GM12873 (cell line): Measurements from ENCODE around the gene WWOX.

ENCODE experiments used
- TF ChIP-seq, protein P1 (sequence below): IDR thresholded peaks from 2 replicates; pipeline ENCODE4 v1.5.1; 2012; ENCODE audit warnings: low read depth, mild to moderate bottlenecking, moderate library complexity, low read length, control low read depth; ENCODE audit not compliant: insufficient read depth; ENCODE audit errors: missing control alignments

WWOX gene

GRCh38 chr16:78553268-78554039 is 454.0 kb downstream of the WWOX start:
- TF ChIP-seq, protein P1, sequence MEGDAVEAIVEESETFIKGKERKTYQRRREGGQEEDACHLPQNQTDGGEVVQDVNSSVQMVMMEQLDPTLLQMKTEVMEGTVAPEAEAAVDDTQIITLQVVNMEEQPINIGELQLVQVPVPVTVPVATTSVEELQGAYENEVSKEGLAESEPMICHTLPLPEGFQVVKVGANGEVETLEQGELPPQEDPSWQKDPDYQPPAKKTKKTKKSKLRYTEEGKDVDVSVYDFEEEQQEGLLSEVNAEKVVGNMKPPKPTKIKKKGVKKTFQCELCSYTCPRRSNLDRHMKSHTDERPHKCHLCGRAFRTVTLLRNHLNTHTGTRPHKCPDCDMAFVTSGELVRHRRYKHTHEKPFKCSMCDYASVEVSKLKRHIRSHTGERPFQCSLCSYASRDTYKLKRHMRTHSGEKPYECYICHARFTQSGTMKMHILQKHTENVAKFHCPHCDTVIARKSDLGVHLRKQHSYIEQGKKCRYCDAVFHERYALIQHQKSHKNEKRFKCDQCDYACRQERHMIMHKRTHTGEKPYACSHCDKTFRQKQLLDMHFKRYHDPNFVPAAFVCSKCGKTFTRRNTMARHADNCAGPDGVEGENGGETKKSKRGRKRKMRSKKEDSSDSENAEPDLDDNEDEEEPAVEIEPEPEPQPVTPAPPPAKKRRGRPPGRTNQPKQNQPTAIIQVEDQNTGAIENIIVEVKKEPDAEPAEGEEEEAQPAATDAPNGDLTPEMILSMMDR, result no peak

DNA sequence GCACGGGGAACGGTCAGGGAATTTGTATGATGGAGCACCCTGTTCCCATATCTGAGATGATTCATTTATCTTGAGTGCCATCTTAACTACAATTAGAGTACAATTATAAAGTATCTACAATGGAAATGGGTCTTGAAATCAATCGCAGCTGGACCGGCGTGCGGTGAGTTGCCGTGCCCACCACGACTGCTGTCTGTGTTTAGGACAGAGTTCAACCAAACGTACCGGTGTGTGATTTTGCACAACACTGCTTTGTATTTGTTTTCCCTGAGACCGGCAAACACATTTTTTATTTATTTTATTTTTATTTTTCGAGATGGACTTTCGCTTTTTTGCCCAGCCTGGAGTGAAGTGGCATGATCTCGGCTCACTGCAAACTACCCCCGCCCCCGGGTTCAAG is 457.0 kb downstream of the WWOX start:
- TF ChIP-seq, protein P1, result no peak

DNA sequence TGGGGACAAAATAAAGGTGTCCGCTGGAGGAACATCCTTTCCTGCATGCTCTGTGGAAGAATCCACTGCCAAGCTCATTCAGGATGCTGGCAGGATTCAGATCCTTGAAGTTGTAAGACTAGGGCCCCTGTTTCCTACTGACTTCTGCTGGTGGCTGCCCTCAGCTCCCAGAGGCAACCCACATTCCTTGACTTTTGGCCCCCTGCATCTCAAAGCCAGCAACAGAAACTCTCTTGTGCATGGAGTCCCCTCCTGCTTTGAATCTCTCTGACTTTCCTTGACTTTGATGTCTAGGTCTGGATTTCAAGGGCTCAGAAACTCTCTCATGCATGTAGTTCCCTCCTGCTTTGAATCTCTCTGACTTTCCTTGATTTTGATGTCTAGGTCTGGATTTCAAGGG is 461.5 kb downstream of the WWOX start:
- TF ChIP-seq, protein P1, result no peak

GRCh38 chr16:78562111-78562510 is 462.7 kb downstream of the WWOX start:
- TF ChIP-seq, protein P1, result no peak

DNA sequence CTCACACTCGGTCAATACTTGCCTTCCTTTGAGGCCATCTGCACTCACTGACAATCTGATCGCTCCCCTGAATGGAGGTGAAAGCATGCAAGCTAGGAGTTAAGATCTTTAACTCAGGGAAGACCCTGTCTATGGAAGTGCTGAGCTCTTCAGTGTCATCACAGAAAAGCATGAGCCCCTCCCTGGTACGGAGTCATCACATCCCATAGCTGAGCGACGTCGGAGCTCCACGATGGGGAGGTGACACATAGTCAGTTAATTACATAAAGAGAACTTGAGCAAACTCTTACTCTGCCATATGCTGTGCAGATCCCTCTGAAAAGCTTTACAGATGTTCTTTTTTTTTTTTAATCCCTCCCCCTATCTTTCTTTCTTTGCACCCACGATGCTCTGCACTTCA is 463.2 kb downstream of the WWOX start:
- TF ChIP-seq, protein P1, result no peak

- TF ChIP-seq, protein P1, result no peak
Measured at GRCh38 chr16:78563905-78564304, 464.5 kb downstream of the WWOX start.

DNA sequence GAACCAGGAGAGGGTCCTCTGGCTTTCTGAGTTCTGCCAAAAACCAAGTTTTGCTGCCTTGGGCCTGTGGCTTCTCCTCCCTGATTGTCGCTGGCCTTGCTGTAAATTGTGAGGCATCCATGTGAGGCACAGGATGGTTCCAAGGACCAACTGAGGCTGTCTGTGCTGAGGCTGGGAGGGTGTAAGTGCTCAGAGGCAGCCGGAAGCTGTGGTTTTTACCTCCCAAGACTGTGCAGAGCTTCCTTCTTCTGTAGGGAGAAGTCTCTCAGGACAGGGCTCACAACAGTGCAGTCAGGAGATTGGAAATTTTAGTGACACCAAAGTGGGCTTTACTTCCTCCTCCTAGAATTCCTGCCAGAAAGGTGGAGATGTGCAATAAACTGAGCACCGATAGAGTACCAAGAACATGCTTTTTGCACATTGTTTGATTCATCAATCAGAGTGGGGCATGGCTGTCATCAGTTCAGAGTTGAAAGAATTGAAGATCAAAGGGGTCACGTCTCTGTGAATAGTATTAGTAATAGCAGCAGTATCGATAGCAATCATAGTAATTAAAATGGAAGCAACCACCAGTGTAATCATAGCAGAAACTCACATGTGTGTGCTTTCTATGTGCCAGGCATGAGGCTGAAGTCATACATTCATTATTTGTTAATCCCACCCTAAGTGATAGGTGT is 467.1 kb downstream of the WWOX start:
- TF ChIP-seq, protein P1, result no peak
